BJ (cell line): ENCODE results near the gene RMI1. TPM values are rescaled to one million over a fixed set of nuclear protein-coding genes. Genes with fewer than 3 reads are reported as not detected.

Experiments
- polyA plus RNA-seq: library from polyadenylated mRNA; depleted of rRNA; stranded (reverse); fragments of >200 nt; gene quantifications from 2 replicates; pipeline ENCODE4 v1.2.3, GENCODE V29; 2011; rRNA removed
- small RNA-seq: library from RNA; depleted of rRNA; stranded (forward); fragments of <200 nt; gene quantifications from one replicate; pipeline ENCODE3, GENCODE V24; 2012; ENCODE audit warnings: low replicate concordance, low read depth; ENCODE audit not compliant: insufficient read length

Gene RMI1
- polyA plus RNA-seq, 1 experiment, result 0.76 TPM

Small RNA genes lying within 50 kb of the gene (small RNA-seq; reads per million reads assigned to genes)
- not detected for gene RF00019

Other genes starting within 250 kb of the RMI1 start
- 0.47 and 1.5 TPM in 2 replicates for gene GKAP1, start 163.0 kb upstream of the RMI1 start, polyA plus RNA-seq
- gene KIF27, start 59.4 kb upstream of the RMI1 start, polyA plus RNA-seq, result 0.54 and 1.5 TPM in 2 replicates
- 343 and 549 TPM in 2 replicates for gene HNRNPK, start 590 bp upstream of the RMI1 start, polyA plus RNA-seq